ENCODE results near the gene SDC4.

DNA sequence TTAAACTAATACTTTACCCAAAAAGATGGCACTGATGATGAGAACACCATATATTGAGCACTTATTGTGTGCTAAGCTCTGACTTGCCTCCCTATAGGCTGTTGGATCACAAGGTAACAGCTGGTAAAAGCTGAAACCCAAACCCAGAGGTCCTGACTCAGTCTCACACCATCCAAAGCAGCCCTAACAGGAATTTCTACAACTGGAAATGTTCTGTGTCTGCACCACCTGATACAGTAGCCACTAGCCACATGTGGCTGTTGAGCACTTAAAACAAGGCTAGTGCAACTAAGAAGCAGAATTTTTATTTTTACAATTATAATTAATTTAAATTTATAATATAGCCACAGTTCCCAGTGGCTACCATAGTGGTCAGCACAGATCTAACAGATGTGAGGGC is 24.5 kb downstream of the SDC4 start:
- TF ChIP-seq CTCF (IDR thresholded peaks at IDR 0.05), result no peak
- TF ChIP-seq POLR2A (IDR thresholded peaks at IDR 0.05), result no peak
